Measurements from ENCODE around the gene RASD1.

DNA sequence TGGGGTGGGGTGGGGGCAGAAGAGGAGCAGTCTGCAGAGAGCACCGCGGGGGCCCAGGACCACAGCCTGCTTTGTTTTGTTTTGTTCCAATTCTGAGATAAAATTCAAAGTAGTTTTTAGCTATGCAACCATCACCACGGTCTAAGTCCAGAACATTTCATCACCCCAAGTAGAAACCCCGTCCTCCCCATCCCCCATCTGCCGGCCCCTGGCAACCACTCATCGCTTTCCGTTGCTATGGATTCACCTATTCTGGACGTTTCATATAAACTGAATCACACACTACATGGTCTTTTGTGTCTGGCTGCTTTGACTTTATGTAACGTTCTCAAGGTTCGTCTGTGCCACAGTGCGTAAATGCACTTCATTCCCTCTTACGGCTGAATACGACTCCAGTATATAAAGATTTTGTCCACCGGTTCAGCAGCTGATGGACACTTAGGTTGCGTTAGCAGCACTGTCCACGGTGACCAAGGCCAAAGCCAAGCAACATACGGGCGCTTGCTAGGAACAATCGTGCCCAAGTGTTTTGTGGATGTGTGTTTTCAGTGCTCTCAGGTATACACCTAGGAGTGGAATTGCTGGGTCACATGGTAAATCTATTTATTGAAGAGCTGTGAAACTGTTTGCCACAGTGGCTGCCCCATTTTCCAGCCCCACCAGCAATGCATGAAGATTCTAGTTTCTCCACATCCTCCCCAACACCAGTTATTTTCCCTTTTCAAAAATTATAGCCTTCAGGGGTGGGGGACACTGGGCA, 27.7 kb upstream of the RASD1 start:
- TF ChIP-seq, protein P1, sequence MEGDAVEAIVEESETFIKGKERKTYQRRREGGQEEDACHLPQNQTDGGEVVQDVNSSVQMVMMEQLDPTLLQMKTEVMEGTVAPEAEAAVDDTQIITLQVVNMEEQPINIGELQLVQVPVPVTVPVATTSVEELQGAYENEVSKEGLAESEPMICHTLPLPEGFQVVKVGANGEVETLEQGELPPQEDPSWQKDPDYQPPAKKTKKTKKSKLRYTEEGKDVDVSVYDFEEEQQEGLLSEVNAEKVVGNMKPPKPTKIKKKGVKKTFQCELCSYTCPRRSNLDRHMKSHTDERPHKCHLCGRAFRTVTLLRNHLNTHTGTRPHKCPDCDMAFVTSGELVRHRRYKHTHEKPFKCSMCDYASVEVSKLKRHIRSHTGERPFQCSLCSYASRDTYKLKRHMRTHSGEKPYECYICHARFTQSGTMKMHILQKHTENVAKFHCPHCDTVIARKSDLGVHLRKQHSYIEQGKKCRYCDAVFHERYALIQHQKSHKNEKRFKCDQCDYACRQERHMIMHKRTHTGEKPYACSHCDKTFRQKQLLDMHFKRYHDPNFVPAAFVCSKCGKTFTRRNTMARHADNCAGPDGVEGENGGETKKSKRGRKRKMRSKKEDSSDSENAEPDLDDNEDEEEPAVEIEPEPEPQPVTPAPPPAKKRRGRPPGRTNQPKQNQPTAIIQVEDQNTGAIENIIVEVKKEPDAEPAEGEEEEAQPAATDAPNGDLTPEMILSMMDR (IDR thresholded peaks at IDR 0.05), result no peak
- no peak for TF ChIP-seq EP300 (IDR thresholded peaks at IDR 0.05; ENCODE audit: borderline replicate concordance in 1 of 2, low read depth in 1 of 2, low read length in 1 of 2)

All from SK-N-SH (cell line).